H9 (cell line): Measurements from ENCODE around the gene ASTL. TPM values are rescaled to one million over a fixed set of nuclear protein-coding genes. Genes with fewer than 3 reads are reported as not detected.

Experiments
- DNase-seq: peaks from one replicate; pipeline ENCODE4 v3.0.0-alpha.2; 2017
- H2AFZ ChIP-seq: one replicate; pipeline ENCODE4 v1.6.1; 2013; ENCODE audit warnings: mild to moderate bottlenecking, low read length, control low read depth, moderate library complexity
- H2AK5ac ChIP-seq: 2 replicates; pipeline ENCODE4 v1.6.1; 2013; ENCODE audit warnings: low read length, control low read depth, mixed read lengths; ENCODE audit not compliant: insufficient read length
- H2BK120ac ChIP-seq: one replicate; pipeline ENCODE4 v1.6.1; 2013; ENCODE audit warnings: low read depth, mild to moderate bottlenecking, low read length, control low read depth, inconsistent platforms; ENCODE audit not compliant: poor library complexity, severe bottlenecking
- H2BK12ac ChIP-seq: 2 replicates; pipeline ENCODE4 v1.6.1; 2013; ENCODE audit warnings: low read length, control low read depth, mixed read lengths, low read depth; ENCODE audit not compliant: insufficient read length
- H2BK15ac ChIP-seq: 2 replicates; pipeline ENCODE4 v1.6.1; 2013; ENCODE audit warnings: low read depth, low read length, control low read depth
- H2BK20ac ChIP-seq: one replicate; pipeline ENCODE4 v1.6.1; 2013; ENCODE audit warnings: low read depth, mild to moderate bottlenecking, low read length, control low read depth, inconsistent platforms; ENCODE audit not compliant: poor library complexity, severe bottlenecking
- H2BK5ac ChIP-seq: 2 replicates; pipeline ENCODE4 v1.6.1; 2013; ENCODE audit warnings: low read length, control low read depth, mixed read lengths; ENCODE audit not compliant: insufficient read length
- H3K14ac ChIP-seq: 2 replicates; pipeline ENCODE4 v1.6.1; 2013; ENCODE audit warnings: low read length, control low read depth; ENCODE audit not compliant: insufficient read depth
- H3K18ac ChIP-seq: 2 replicates; pipeline ENCODE4 v1.6.1; 2013; ENCODE audit warnings: low read depth, mild to moderate bottlenecking, mixed read lengths, low read length, control low read depth; ENCODE audit not compliant: insufficient read length
- H3K23ac ChIP-seq: 2 replicates; pipeline ENCODE4 v1.6.1; 2013; ENCODE audit warnings: low read length, control low read depth, mixed read lengths, low read depth; ENCODE audit not compliant: insufficient read length
- H3K23me2 ChIP-seq: 2 replicates; pipeline ENCODE4 v1.6.1; 2013; ENCODE audit warnings: low read depth, mild to moderate bottlenecking, mixed read lengths, low read length, control low read depth; ENCODE audit not compliant: insufficient read length, poor library complexity, severe bottlenecking
- H3K27ac ChIP-seq: 2 replicates; pipeline ENCODE4 v1.5.1; 2013; ENCODE audit warnings: low read length, control low read depth, mixed read lengths, low read depth; ENCODE audit not compliant: insufficient read length
- H3K27me3 ChIP-seq: 2 replicates; pipeline ENCODE4 v1.6.1; 2013; ENCODE audit warnings: low read length, control low read depth, inconsistent platforms; ENCODE audit not compliant: insufficient read depth
- H3K4ac ChIP-seq: 2 replicates; pipeline ENCODE4 v1.6.1; 2013; ENCODE audit warnings: low read depth, mild to moderate bottlenecking, control low read depth, inconsistent platforms, low read length, moderate library complexity
- H3K4me1 ChIP-seq: 2 replicates; pipeline ENCODE4 v1.6.1; 2013; ENCODE audit warnings: low read length, control low read depth, inconsistent platforms; ENCODE audit not compliant: insufficient read depth
- H3K4me2 ChIP-seq: 2 replicates; pipeline ENCODE4 v1.6.1; 2013; ENCODE audit warnings: low read length, control low read depth, mixed read lengths; ENCODE audit not compliant: insufficient read length, insufficient read depth
- H3K56ac ChIP-seq: 2 replicates; pipeline ENCODE4 v1.6.1; 2013; ENCODE audit warnings: low read depth, mild to moderate bottlenecking, mixed read lengths, low read length, control low read depth; ENCODE audit not compliant: insufficient read length
- H3K79me1 ChIP-seq: 2 replicates; pipeline ENCODE4 v1.6.1; 2013; ENCODE audit warnings: low read depth, mild to moderate bottlenecking, moderate library complexity, low read length, control low read depth, inconsistent platforms; ENCODE audit not compliant: insufficient read depth, poor library complexity, severe bottlenecking
- H3K79me2 ChIP-seq: 2 replicates; pipeline ENCODE4 v1.6.1; 2013; ENCODE audit warnings: low read length, control low read depth, inconsistent platforms; ENCODE audit not compliant: insufficient read depth
- H3K9ac ChIP-seq: 2 replicates; pipeline ENCODE4 v1.6.1; 2013; ENCODE audit warnings: low read length, control low read depth, mixed read lengths; ENCODE audit not compliant: insufficient read length; ENCODE audit errors: extremely low read depth
- H3K9me3 ChIP-seq: one replicate; pipeline ENCODE4 v1.6.1; 2013; ENCODE audit warnings: low read depth, low read length, inconsistent platforms; ENCODE audit not compliant: control insufficient read depth
- H3T11ph ChIP-seq: one replicate; pipeline ENCODE4 v1.6.1; 2013; ENCODE audit warnings: mild to moderate bottlenecking, low read length, control low read depth, inconsistent platforms
- H4K20me1 ChIP-seq: one replicate; pipeline ENCODE4 v1.6.1; 2013; ENCODE audit not compliant: control insufficient read depth, insufficient read length, insufficient read depth
- H4K5ac ChIP-seq: 2 replicates; pipeline ENCODE4 v1.6.1; 2013; ENCODE audit warnings: low read depth, mild to moderate bottlenecking, mixed read lengths, low read length, control low read depth; ENCODE audit not compliant: insufficient read length
- H4K8ac ChIP-seq: replicated peaks from 2 replicates; pipeline ENCODE4 v1.6.1; 2013; ENCODE audit warnings: low read length, control low read depth, mixed read lengths, low read depth; ENCODE audit not compliant: insufficient read length
- H4K91ac ChIP-seq: 2 replicates; pipeline ENCODE4 v1.6.1; 2013; ENCODE audit warnings: low read depth, mild to moderate bottlenecking, moderate library complexity, mixed read lengths, low read length, control low read depth; ENCODE audit not compliant: insufficient read length
- H3K27ac Mint-ChIP-seq, 3 experiments: 2 replicates in 2 of 3; 3 replicates in 1 of 3; pipeline ENCODE4 v1.8.0; 2020 to 2021; ENCODE audit warnings: mixed read lengths in 3 of 3, mild to moderate bottlenecking in 1 of 3, moderate library complexity in 1 of 3
- H3K27me3 Mint-ChIP-seq: 2 replicates; pipeline ENCODE4 v1.8.0; 2021; ENCODE audit warnings: low read depth, mild to moderate bottlenecking, moderate library complexity, mixed read lengths
- H3K36me3 Mint-ChIP-seq, 3 experiments: 2 replicates in 2 of 3; 3 replicates in 1 of 3; pipeline ENCODE4 v1.8.0; 2020 to 2021; ENCODE audit warnings: low read depth in 3 of 3, mixed read lengths in 3 of 3; ENCODE audit not compliant: insufficient read depth in 1 of 3
- H3K4me1 Mint-ChIP-seq, 2 experiments: 2 replicates each; pipeline ENCODE4 v1.8.0; 2020; ENCODE audit warnings: mixed read lengths in 2 of 2
- H3K4me3 Mint-ChIP-seq, 2 experiments: 2 replicates in 1 of 2; 3 replicates in 1 of 2; pipeline ENCODE4 v1.8.0; 2020 to 2021; ENCODE audit warnings: mild to moderate bottlenecking in 2 of 2, mixed read lengths in 2 of 2, moderate library complexity in 1 of 2
- H3K9me3 Mint-ChIP-seq, 2 experiments: 2 replicates in 1 of 2; 3 replicates in 1 of 2; pipeline ENCODE4 v1.8.0; 2020; ENCODE audit warnings: mild to moderate bottlenecking in 2 of 2, mixed read lengths in 2 of 2, moderate library complexity in 1 of 2
- WGBS: extraction: QIAGEN DNeasy Blood & Tissue Kit; methylation state at CpG from one replicate; pipeline ENCODE4 v1.1.7; 2013; ENCODE audit warnings: missing lambda C conversion rate, low lambda C conversion rate, mixed read lengths; ENCODE audit not compliant: insufficient read length; ENCODE audit errors: extremely low coverage; 5-methylcytosine and 5-hydroxymethylcytosine counted together
- total RNA-seq: library from RNA; stranded (reverse); gene quantifications from 2 replicates; pipeline ENCODE4 v1.2.1, GENCODE V29; 2021
- TF ChIP-seq, protein P1 (sequence below): fragments of 200-600 bp; sonication (generic); conservative IDR thresholded peaks from 3 replicates; pipeline ENCODE4 v1.8.0; 2021; ENCODE audit warnings: antibody characterized with exemption, mild to moderate bottlenecking

ASTL gene
- total RNA-seq, 1 experiment from 2014 or later = 0.81 TPM

DNA sequence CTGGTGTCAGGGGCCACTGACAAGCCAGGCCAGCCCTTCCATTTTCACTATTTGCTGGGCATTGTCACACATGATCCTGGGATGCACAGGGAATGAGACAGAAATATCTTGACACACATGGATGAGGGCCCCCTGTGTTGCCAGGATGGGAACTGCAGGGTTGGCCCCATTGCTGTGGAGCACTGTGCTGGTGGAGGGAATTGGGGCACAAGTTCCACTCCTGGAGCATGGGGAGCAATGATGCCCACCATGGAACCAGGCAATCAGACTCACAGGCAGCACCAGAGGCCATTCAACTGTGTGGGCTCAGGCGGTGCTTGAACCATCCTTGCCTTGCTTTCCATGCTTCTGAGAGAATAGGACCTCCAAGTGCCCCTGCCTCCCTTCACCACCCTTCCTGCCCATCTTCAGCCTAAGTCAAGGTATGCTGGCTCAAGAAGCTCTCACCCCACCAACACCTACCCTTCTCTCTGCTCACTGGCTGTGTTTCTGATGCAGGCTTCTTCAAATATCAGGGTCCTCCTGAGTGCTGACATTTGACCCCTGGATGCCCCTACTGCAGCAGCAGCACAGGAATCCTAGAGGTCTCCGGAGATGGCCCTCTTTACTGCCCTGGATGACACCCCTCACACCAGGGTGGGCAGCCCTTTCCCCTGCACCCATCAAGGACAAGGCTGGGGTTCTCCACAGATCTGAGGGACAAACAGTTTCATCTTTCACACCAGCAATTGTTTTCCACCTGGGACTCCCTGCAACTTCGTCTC, 33.0 kb downstream of the ASTL start:
- Histone ChIP-seq H3K14ac (no peak overlapping the region), H3K23ac (no peak overlapping the region), H2BK12ac (no peak overlapping the region), H2BK15ac (no peak overlapping the region), H3K18ac (no peak overlapping the region), H3K23me2 (no peaks in the 10 kb centered on the region), H3K79me2 (no peaks in the 10 kb centered on the region), H3T11ph (no peak overlapping the region), H2BK5ac (no peak overlapping the region), H3K9me3 (no peaks in the 10 kb centered on the region), H3K4ac (no peak overlapping the region), H3K56ac (no peak overlapping the region), H3K79me1 (no peaks in the 10 kb centered on the region), H2AK5ac (no peak overlapping the region), H3K27ac (no peak overlapping the region), H3K4me2 (no peak overlapping the region), H2BK20ac (no peak overlapping the region), H4K20me1 (no peaks in the 10 kb centered on the region), H4K91ac (no peak overlapping the region), H4K8ac (no peak overlapping the region), H3K27me3 (no peaks in the 10 kb centered on the region), H2BK120ac (no peak overlapping the region), H3K9ac (no peak overlapping the region), H4K5ac (no peak overlapping the region), H3K4me1 (peaks cover 6% of the 10 kb centered on the region; the same call in 1 of the 2 replicates), H2AFZ (no peak overlapping the region)
- Mint-ChIP-seq H3K4me3 (no peak overlapping the region; a peak in 1 of 5 replicates), H3K36me3 (peaks cover 5 to 8% (median 7%) of the 10 kb centered on the region in 3 experiments; a peak in 5 of 7 replicates), H3K27me3 (peaks cover 6% of the 10 kb centered on the region), H3K9me3 (peaks cover 9 to 11% of the 10 kb centered on the region in 2 experiments), H3K27ac (no peak overlapping the region; a peak in 1 of 7 replicates), H3K4me1 (peaks cover 26 to 42% of the 10 kb centered on the region in 2 experiments)
- DNase-seq = no peak
- TF ChIP-seq, protein P1, sequence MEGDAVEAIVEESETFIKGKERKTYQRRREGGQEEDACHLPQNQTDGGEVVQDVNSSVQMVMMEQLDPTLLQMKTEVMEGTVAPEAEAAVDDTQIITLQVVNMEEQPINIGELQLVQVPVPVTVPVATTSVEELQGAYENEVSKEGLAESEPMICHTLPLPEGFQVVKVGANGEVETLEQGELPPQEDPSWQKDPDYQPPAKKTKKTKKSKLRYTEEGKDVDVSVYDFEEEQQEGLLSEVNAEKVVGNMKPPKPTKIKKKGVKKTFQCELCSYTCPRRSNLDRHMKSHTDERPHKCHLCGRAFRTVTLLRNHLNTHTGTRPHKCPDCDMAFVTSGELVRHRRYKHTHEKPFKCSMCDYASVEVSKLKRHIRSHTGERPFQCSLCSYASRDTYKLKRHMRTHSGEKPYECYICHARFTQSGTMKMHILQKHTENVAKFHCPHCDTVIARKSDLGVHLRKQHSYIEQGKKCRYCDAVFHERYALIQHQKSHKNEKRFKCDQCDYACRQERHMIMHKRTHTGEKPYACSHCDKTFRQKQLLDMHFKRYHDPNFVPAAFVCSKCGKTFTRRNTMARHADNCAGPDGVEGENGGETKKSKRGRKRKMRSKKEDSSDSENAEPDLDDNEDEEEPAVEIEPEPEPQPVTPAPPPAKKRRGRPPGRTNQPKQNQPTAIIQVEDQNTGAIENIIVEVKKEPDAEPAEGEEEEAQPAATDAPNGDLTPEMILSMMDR = no peak
- no CpG with 5 or more reads among the region's 3 CpGs for WGBS
